ENCODE results near the gene TDP1.

DNA sequence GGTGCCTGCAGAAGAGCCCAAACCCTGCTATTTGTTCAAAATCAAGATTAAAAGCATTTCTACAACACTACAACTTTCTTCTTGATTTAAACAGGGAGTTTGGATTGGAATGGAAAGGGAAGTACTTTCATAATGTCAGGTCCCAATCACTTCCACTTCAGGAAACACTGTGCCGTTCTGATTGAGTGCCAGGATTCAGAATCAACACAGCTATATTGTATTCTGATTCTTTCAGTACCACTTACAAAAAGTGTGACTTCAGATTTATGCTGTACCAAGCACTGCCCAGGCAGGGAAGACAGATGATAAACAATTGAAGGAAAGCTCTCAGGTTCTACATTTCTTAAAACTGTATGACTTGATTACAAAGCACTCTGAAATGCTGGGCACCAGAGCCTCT, 3.2 kb downstream of the TDP1 start:
- TF ChIP-seq POLR2AphosphoS5 (IDR thresholded peaks at IDR 0.05; ENCODE audit: low read depth, low read length) (no peak), SIN3A (IDR thresholded peaks at IDR 0.05; ENCODE audit: borderline replicate concordance, insufficient read depth, low read length) (no peak), REST (IDR thresholded peaks at IDR 0.05; ENCODE audit: insufficient read depth in 1 of 2, low read depth in 2 of 2, low read length in 2 of 2) (no peak), TAF1 (IDR thresholded peaks at IDR 0.05; ENCODE audit: borderline replicate concordance, insufficient read depth, low read length) (no peak), FOXP2 (optimal IDR thresholded peaks at IDR 0.05; ENCODE audit: borderline replicate concordance, extremely low read depth, extremely low read length, insufficient read depth) (no peak)

All from PFSK-1 (cell line).